Sciatic nerve (tissue), 2 donors: ENCODE measurements around the gene ST6GALNAC4. TPM values are rescaled to one million over a fixed set of nuclear protein-coding genes. Genes with fewer than 3 reads are reported as not detected.
A peak's percentile ranks its signal among the peaks of the same experiment; 100 is the strongest.

Experiments
- ATAC-seq: fragments of 200-7000 bp; cut with Tn5 transposase; one replicate; pipeline ENCODE4 v1.9.1; 2020; ENCODE audit warnings: mild to moderate bottlenecking, moderate library complexity
- DNase-seq: peaks from one replicate; pipeline ENCODE4 v3.0.0-alpha.2; 2020; ENCODE audit warnings: low spot score
- intact Hi-C: fragments of 100-400 bp; cut with DNase I; formaldehyde crosslinking; loops from one replicate; pipeline ENCODE4 v1.14.2; 2022
- total RNA-seq: library from RNA; stranded (reverse); fragmentation: NEBNext Ultra II Directional; extraction: Animal tissue kit (Norgen Biotek cat#: 25700); gene quantifications from one replicate; pipeline ENCODE4 v1.2.1, GENCODE V29; 2021
- donor health status: DM: no; HTN: no; CAD: no.
- donor health status: DM: no; HTN: no; CAD: no.

ST6GALNAC4 gene
- total RNA-seq, 1 donor from 2014 or later = 19.6 TPM

- DNase-seq (no peak), ATAC-seq (peak; percentile 4)
- intact Hi-C loops = no loop called here
These were observed 33.1 kb upstream of the ST6GALNAC4 start for GRCh38 chr9:127949827-127950512.

GRCh38 chr9:127947841-127948710 is 31.2 kb upstream of the ST6GALNAC4 start:
- ATAC-seq (no peak), DNase-seq (no peak)
- intact Hi-C loops = no loop called here

GRCh38 chr9:127946728-127947127 is 29.9 kb upstream of the ST6GALNAC4 start:
- DNase-seq (no peak), ATAC-seq (no peak)
- intact Hi-C loops = no loop called here

DNA sequence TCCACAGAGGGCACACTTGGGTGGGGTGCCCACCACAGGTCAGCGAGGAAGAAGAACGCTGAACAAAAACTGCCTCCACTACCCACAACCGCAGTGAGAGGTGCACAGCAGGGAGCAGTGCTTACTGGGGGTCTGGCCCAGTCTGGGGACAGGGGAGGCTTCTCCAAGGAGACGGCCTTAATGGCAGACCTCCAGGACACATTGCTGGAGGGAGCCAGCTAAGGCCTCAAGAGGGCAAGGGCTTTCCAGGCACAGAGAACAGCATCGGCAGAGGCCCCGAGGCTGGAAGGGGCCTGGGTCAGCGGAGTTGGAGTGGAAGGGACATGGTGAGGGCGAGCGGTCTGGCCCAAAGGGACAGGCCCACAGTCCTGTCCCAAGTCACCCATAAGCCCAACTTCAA is 29.1 kb upstream of the ST6GALNAC4 start:
- DNase-seq (no peak), ATAC-seq (no peak)
- intact Hi-C loops = no loop called here

DNA sequence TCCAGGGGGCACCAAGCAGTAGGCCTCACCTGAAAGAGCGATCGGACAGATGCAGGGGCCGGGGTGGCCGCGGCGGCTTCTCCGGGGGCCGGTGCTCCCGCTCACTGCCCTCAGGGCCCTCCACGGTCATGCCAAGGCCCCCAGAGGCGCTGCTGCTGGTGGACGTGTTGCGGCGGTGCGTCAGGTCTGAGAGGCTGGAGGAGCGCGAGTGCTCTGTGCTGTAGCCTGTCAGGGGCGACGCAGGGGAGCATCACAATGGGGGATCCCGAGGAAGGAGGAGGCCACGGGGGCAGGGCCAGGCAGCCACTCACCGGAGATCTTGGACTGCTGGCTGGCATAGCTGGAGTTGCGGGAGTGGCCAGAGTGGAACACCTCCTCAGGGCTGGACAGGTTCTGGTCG is 28.5 kb upstream of the ST6GALNAC4 start:
- intact Hi-C loops = no loop called here
- DNase-seq = no peak
- no peak for ATAC-seq

DNA sequence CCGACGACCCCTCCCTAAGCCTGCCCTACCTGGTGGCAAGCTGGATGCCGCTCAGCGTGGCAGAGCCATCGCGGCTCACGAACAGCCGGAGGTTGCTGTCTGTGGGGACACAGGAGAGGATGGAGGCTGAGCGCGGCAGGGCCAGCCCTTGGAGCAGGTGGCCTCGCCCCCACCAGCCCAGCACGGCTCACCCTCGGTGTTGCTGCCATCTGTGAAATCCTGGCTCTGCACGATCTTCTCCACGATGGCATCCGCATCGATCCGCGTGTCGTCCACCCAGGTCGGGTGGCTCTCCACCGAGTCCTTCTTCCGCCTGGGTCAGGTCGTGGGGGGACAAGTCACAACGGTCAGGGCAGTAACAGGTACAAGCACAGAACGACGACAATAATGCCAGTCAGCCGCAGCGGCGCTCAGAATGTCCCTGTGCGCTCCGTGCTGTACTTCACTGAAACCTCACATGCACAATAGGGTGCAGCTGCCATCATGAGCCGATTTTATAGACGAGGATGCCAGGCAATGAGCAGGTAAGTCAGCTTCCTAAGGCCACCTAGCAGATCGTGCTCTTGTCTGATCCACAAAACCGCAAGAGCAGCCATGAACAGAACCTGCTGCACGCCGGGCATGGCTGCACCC is 27.9 kb upstream of the ST6GALNAC4 start:
- no peak for DNase-seq
- intact Hi-C loops = loop anchor here (5.0 kb wide), 3 partner anchors 33 to 173 kb away; no protein-coding TSS in a partner anchor
- ATAC-seq = no peak

DNA sequence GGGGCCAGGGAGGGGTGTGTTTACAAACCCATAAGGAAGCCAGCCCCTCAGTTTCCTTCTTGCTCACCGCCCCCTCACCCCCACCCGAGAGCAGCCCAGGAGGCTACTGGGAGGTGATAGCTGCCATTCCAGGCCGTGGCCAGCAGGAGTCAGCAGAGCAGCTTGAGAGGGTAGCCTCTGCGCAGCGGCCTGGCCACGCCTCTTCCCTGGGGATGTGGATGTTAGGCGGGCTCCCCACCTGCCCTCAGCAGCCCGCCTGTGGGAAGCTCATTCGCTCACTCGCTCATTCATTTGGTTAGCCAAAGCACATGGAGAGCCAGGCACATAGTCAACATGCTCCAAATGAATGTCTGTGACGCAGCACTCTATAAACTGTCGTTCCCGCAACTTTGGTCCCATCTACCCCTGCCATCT is 26.9 kb upstream of the ST6GALNAC4 start:
- intact Hi-C loops = loop anchor here (5.0 kb wide), 3 partner anchors 34 to 174 kb away; no protein-coding TSS in a partner anchor
- DNase-seq (peak; percentile 94), ATAC-seq (peak; percentile 86)

DNA sequence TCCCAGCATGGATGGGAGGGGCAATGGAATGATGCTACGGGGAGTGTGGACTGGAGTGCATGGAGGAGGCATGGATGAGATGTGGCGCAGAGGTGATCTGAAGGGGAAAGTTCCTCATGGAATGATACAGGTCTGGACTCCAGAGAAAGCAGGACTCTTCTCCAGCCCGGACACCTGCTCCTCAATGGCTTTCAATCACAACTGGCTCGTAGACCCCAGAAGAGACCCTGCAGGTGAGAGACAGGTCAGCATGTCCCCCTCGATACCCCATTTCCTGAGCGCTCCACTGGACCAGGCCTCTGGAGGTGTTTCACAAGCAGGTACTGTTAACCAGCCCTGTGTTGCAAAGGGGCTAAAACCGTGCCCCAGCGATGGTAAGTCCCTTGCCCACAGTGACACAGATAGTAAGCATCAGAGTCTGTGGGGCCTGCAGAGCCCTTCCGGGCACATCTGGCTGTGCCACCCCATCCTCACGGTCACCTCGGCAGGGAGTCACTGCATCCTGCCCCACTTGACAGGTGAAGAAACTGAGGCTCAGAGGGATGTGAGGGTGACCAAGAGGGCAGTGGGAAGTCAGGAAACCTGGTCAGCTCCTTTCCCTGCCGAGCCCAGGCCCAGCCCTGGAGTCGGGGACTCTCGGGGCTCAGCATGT is 26.3 kb upstream of the ST6GALNAC4 start:
- ATAC-seq (no peak), DNase-seq (no peak)
- intact Hi-C loops = loop anchor here (5.0 kb wide), 3 partner anchors 34 to 174 kb away; no protein-coding TSS in a partner anchor

DNA sequence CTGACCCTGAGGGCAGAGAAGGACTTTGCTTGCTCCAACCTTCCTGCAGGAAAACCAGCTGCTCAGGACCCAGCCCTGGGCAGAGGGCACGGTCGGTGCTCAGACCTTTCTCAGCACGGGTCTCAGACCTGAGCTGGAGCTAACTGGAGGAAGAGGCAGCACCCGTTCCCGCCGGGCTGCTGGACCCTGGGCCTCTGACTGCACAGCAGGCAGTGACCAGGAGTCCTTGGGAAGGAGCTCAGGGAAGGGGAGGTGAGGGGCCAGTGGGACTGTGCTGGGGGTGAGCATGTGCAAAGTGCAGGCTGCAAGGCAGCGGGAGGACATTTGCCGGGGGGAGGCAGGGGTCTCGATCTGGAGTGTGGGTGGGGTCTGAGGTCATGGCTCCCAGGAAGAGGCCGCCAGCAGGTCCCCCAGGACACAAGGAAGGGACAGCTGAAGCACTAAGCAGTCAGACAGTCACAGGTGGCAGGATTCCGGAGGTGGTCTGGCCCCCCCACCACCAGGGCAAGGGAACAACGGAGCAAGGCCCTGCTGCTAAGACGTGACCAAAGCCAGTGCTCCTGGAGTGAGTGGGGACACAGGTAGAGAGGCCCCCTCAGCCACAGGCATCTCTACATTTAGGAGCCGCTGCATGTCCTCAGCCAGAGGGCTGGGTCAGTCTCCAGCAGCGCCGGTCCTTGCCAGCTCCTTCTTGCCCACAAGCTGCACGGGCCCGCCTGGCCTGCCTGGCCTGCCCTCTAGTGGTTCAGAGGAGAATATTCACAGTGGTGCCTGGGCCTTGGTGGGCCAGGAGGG is 25.6 kb upstream of the ST6GALNAC4 start:
- intact Hi-C loops = loop anchor here (5.0 kb wide), 3 partner anchors 35 to 175 kb away; no protein-coding TSS in a partner anchor
- ATAC-seq (peak; percentile 70), DNase-seq (no peak)

DNA sequence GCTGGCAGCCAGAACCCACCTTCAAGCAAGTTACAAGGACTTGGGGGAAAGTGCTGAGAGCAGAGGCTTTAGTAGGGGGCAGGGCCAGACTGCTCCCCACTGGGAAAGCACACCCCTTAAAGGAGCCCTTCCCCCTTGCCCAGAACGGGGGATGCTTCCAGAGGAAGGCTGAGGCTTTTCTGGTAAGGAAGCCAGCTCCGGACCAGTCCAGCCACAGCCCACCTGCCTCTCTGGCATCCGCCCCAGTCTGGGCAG is 25.0 kb upstream of the ST6GALNAC4 start:
- intact Hi-C loops = loop anchor here (5.0 kb wide), 3 partner anchors 35 to 175 kb away; no protein-coding TSS in a partner anchor
- DNase-seq = no peak
- ATAC-seq = no peak

DNA sequence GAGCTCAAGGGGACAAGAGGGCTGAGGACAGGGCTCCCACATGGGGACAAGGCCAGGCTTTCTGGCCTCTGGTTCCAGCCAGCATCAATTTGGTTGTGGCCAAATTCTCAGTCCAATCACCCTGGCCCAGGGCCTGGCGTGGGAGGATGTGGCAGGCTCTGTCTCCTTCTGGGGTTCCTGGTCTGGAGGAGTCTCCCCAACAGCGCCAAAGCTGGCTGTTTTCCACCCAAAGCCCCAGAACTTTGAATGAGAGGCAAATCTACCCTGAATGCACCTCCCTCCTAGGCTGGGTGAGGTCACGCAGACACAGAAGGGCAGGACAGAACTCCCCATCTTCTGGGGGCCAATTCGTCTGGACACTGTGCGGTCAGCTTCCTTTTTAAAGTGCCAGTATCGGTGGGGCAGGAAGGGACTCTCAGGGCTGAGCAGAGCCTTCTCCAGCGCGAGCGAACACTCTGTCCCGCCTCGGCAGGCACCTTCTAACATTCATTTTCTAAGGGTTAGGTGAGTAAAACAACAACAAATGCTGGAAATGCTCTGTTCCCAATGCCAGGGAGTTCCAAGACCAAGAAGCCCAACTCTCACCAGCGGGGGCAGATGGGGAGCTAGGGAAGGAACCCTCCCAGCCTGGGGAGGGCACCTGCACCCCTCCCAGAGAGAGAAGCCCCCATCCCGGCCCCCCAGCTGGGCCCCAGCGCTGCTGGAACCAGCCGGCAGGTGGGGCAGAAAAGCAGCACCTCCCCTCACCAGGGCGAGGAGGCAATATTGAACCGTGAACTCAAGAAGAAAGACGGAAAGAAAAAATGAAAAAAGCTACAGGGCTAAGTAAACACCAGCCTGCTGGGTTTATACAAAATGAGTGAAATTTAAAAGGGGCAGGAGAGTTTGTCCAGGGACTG is 24.5 kb upstream of the ST6GALNAC4 start:
- DNase-seq = no peak
- intact Hi-C loops = loop anchor here (5.0 kb wide), 3 partner anchors 36 to 176 kb away; no protein-coding TSS in a partner anchor

DNA sequence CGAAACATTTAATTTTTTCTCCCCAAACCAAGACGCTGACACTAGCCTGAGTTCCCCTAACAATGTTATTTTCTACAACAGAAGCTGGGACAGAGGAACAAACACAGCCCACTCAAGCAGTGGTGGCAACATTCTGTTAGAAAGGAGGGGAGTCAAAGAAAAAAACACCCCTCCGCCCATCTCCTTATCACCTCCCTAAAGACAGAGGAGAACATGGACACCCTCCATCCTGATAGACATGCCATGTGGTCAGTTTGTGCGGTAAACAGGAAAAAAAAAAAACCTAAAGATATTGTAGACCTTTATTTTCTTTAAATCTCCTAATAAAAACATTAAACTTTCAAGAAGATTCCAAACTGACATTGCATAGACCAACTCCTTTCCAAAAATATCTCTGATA is 23.8 kb upstream of the ST6GALNAC4 start:
- no peak for DNase-seq
- intact Hi-C loops = loop anchor here (5.0 kb wide), 3 partner anchors 37 to 177 kb away; no protein-coding TSS in a partner anchor

More for the DNA sequence above, 24.5 kb upstream of the ST6GALNAC4 start:
- no peak for ATAC-seq

DNA sequence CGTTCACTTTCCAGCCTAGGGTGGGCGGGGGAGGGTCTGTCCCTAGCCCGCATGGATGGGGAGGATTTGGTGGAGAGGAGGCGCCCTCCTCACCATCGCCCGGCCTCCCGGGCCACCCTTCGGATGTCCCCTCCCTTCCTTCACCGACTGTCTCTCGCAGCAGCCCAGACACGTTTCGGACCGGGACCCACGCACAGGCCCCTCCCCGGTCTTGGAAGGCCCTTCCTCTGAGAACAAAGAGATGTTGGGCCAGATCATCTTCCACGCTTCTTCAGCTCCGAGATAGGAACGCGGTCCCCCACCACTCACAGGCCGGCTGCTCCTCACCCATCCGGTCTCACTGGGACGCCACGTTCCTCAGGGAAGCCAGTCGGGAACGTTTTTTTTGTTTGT is 21.5 kb upstream of the ST6GALNAC4 start:
- peak; percentile 33 for ATAC-seq
- intact Hi-C loops = no loop called here
- DNase-seq = no peak

More for the DNA sequence above, 23.8 kb upstream of the ST6GALNAC4 start:
- no peak for ATAC-seq

DNA sequence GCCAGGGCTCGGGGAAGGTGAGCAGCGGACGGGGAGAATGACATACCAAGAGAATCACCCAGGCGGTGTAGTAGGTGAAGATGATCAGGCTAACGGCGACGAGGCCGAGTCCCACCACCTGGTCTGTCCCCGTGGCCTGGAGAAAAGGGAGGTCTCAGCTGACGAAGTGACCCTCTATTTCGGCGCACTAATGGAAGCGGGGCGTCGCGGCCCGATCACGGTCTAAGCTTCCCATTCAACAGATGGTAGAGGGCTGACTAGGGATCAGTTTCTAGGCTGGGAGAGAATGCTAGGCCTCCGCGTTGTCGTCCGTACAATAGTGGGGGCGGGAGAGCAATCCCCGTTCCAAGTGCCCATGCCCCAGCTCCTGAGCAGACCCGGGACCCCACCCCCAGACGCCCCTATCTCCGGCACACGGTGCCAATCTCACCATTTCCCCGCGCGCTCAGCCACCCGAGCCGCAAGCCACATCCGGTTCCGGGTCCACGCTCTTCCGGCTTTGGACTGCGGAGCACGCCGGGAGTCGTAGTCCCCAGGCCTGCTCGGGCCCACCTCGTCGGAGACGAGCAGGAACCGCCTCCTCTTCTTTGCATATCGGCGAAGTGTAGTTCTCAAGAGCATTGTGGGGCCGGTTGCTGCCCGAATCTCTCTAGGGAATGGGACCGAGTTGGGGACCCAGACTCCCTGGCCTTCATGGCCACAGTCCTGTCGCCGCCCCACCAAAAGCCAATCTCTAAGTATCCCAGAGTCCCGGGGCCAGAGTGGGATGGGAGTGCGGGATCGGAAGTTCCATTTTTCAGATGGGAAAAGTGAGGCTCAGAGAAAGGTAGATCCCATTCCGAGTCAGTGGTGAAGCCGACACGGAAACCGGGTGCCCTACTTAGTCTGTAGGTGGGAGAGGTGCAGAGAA is 20.8 kb upstream of the ST6GALNAC4 start, which contains the start of gene DPM2:
TSS of gene DPM2 (minus strand) at position 467 of the 910 bp plus-strand sequence. CDS start at position 433, 34 bp downstream.
- DNase-seq = peak; percentile 88
- ATAC-seq = peak; percentile 91
- intact Hi-C loops = no loop called here

GRCh38 chr9:127937056-127937387 is 20.2 kb upstream of the ST6GALNAC4 start:
- intact Hi-C loops = no loop called here
- ATAC-seq = no peak
- DNase-seq = no peak

DNA sequence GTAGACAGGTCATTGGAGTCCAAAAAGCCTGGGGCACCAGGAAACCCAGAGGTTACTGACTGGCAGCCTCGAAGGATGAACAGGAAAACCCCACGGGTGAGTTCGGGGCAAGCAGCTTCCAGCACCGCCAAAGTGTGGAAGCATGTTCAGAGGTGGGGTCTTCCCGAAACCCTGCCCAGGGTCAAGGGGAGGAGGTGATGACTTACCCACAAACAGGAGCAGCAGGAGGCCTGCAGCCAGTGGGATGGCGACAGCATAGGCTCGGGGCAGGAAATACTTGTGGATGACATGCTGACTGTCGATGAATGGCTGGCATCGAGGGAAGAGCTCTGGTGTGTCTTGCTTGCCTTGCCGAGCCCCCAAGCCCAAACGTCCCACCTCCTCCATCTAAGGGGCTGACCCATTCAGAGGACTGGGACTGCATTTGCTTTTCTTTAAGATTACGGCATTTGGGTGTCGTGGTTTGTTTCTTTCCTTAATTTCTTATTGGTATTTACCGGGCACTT is 19.6 kb upstream of the ST6GALNAC4 start:
- ATAC-seq (no peak), DNase-seq (no peak)
- intact Hi-C loops = no loop called here
